K562 (cell line): Measurements from ENCODE around the gene TUB. TPM values are rescaled to one million over a fixed set of nuclear protein-coding genes. Genes with fewer than 3 reads are reported as not detected.

Source experiments
- ATAC-seq: fragments of 200-7000 bp; cut with Tn5 transposase; 3 replicates; pipeline ENCODE4 v1.9.1; 2020; ENCODE audit warnings: moderate library complexity
- BruUV-seq: library from RNA; stranded (reverse); fragments of 400-500 nt; replicated peaks from 2 replicates; lab custom pipeline; 2021; lab: Mats Ljungman, UMichigan
- CTCF ChIA-PET: fragments of 300-600 bp; formaldehyde crosslinking; extraction: SDS; loops from one replicate; lab custom pipeline; 2021; ENCODE audit warnings: low intra/inter-chr PET ratio; lab: Yijun Ruan, JAX
- POLR2A ChIA-PET: fragments of 300-600, 350-650 bp; sonication (Branson Sonifier 250); formaldehyde crosslinking; extraction: SDS; loops from one replicate; lab custom pipeline; 2021; ENCODE audit warnings: antibody characterized with exemption, inconsistent platforms; lab: Yijun Ruan, JAX
- DNase-seq, 4 experiments: peaks; one replicate each; pipeline versions ENCODE4 v3.0.0 to v3.0.0-alpha.2; 2011 to 2018; ENCODE audit warnings: low spot score in 3 of 4, mixed read lengths in 3 of 4; ENCODE audit errors: extremely low read depth in 1 of 4
- FAIRE-seq: peaks from 2 replicates; lab custom pipeline; 2011; peaks lifted over from hg19 to GRCh38; lab: Jason Lieb, UNC
- H2AFZ ChIP-seq: 2 replicates; pipeline ENCODE4 v1.6.0; 2011; ENCODE audit warnings: low read depth, low read length, control low read depth, inconsistent platforms
- H3K27ac ChIP-seq: fragments of 200-600 bp; 3 replicates; pipeline ENCODE4 v1.8.0; 2011; ENCODE audit warnings: low read depth, mild to moderate bottlenecking, control low read depth, inconsistent platforms, low read length, moderate library complexity, mixed read lengths; ENCODE audit errors: extremely low read depth
- H3K27me3 ChIP-seq, 2 experiments: fragments of 300-600 bp in 1 of 2; 2 replicates in 1 of 2; 3 replicates in 1 of 2; pipeline versions ENCODE4 v1.6.0 to v1.8.0; 2011; ENCODE audit warnings: inconsistent platforms in 2 of 2, low read length in 2 of 2, mild to moderate bottlenecking in 1 of 2, mixed read lengths in 1 of 2, moderate library complexity in 1 of 2; ENCODE audit not compliant: control insufficient read depth in 2 of 2, insufficient read depth in 2 of 2
- H3K36me3 ChIP-seq: fragments of 300-600 bp; 3 replicates; pipeline ENCODE4 v1.8.0; 2011; ENCODE audit warnings: mild to moderate bottlenecking, low read length, inconsistent platforms; ENCODE audit not compliant: control insufficient read depth, insufficient read depth
- H3K4me1 ChIP-seq, 2 experiments: fragments of 200-600 bp in 1 of 2; replicated peaks in 1 of 2; 2 replicates in 1 of 2; 3 replicates in 1 of 2; pipeline versions ENCODE4 v1.5.1 to v1.8.0; 2011; ENCODE audit warnings: inconsistent platforms in 2 of 2, low read length in 2 of 2, mild to moderate bottlenecking in 1 of 2, mixed read lengths in 1 of 2, moderate library complexity in 1 of 2; ENCODE audit not compliant: control insufficient read depth in 2 of 2, insufficient read depth in 2 of 2
- H3K4me2 ChIP-seq: 2 replicates; pipeline ENCODE4 v1.6.1; 2011; ENCODE audit warnings: low read length, control low read depth, inconsistent platforms, mixed read lengths; ENCODE audit not compliant: insufficient read depth
- H3K4me3 ChIP-seq: fragments of 200-600 bp; sonication (generic), shearing (Covaris generic); 2 replicates; pipeline ENCODE4 v1.5.1; 2016; ENCODE audit warnings: control low read depth, inconsistent platforms
- H3K79me2 ChIP-seq: fragments of 200-600 bp; 3 replicates; pipeline ENCODE4 v1.8.0; 2011; ENCODE audit warnings: low read length, inconsistent platforms; ENCODE audit not compliant: control insufficient read depth, insufficient read depth
- H3K9ac ChIP-seq, 2 experiments: 2 replicates each; pipeline versions ENCODE4 v1.6.0 to v1.6.1; 2011; ENCODE audit warnings: low read depth in 2 of 2, low read length in 2 of 2, control low read depth in 1 of 2, inconsistent platforms in 1 of 2, mild to moderate bottlenecking in 1 of 2, mixed read lengths in 1 of 2; ENCODE audit not compliant: insufficient read depth in 1 of 2
- H3K9me1 ChIP-seq: one replicate; pipeline ENCODE4 v1.6.0; 2011; ENCODE audit warnings: inconsistent platforms, mild to moderate bottlenecking, low read length, moderate library complexity; ENCODE audit not compliant: control insufficient read depth, insufficient read depth
- H3K9me3 ChIP-seq: replicated peaks from 2 replicates; pipeline ENCODE4 v1.5.1; 2011; ENCODE audit warnings: low read depth, low read length, inconsistent platforms; ENCODE audit not compliant: control insufficient read depth, insufficient read depth
- H4K20me1 ChIP-seq: replicated peaks from 2 replicates; pipeline ENCODE4 v1.6.1; 2011; ENCODE audit warnings: low read length, inconsistent platforms, mixed read lengths; ENCODE audit not compliant: control insufficient read depth, insufficient read depth
- BCLAF1 ChIP-seq, 2 experiments: fragments of 450-650 bp in 1 of 2; IDR thresholded peaks; 2 replicates each; pipeline ENCODE4 v1.6.1; 2011 to 2017; ENCODE audit warnings: low read depth in 2 of 2, antibody characterized with exemption in 1 of 2, borderline replicate concordance in 1 of 2, low read length in 1 of 2, mild to moderate bottlenecking in 1 of 2, mixed read lengths in 1 of 2; ENCODE audit not compliant: control insufficient read depth in 1 of 2
- CREBBP ChIP-seq: IDR thresholded peaks from one replicate; pipeline ENCODE4 v1.6.1; 2012; ENCODE audit warnings: low read depth, mild to moderate bottlenecking, control low read depth, inconsistent platforms, low read length
- FOXJ3 ChIP-seq: sonication (generic); formaldehyde crosslinking; IDR thresholded peaks from 2 replicates; pipeline ENCODE4 v1.4.0; 2020; ENCODE audit warnings: mild to moderate bottlenecking, missing genetic modification reagents
- RBM22 ChIP-seq: fragments of 200-400 bp; formaldehyde crosslinking; IDR thresholded peaks from 2 replicates; pipeline ENCODE4 v1.6.1; 2018; ENCODE audit warnings: low read length, low read depth; ENCODE audit not compliant: poor library complexity, severe bottlenecking
- SNAPC5 ChIP-seq: fragments of 250-450 bp; sonication (Bioruptor Pico); IDR thresholded peaks from 2 replicates; pipeline ENCODE4 v1.8.0; 2021; ENCODE audit warnings: moderate library complexity, mild to moderate bottlenecking, inconsistent platforms
- TFE3 ChIP-seq: fragments of 450-650 bp; formaldehyde crosslinking; IDR thresholded peaks from 2 replicates; pipeline ENCODE4 v1.4.0; 2020; ENCODE audit warnings: mild to moderate bottlenecking, mixed read lengths
- VEZF1 ChIP-seq: fragments of 200-800 bp; sonication (Bioruptor generic); IDR thresholded peaks from 2 replicates; pipeline ENCODE4 v1.6.1; 2017; ENCODE audit warnings: missing genetic modification characterization, missing compliant biosample characterization
- ZFP91 ChIP-seq: sonication (generic); formaldehyde crosslinking; IDR thresholded peaks from 2 replicates; pipeline ENCODE4 v1.8.0; 2022; ENCODE audit warnings: mild to moderate bottlenecking, missing genetic modification reagents
- ZNF197 ChIP-seq: fragments of 200-800 bp; sonication (Bioruptor generic); IDR thresholded peaks from 2 replicates; pipeline ENCODE4 v1.6.1; 2016; ENCODE audit warnings: low read depth, missing genetic modification characterization, missing compliant biosample characterization
- ZNF431 ChIP-seq: sonication (generic); formaldehyde crosslinking; IDR thresholded peaks from 2 replicates; pipeline ENCODE4 v1.8.0; 2022; ENCODE audit warnings: mild to moderate bottlenecking, missing genetic modification reagents
- WGBS: fragments of 100-300 bp; shearing (Covaris generic); methylation state at CpG from one replicate; pipeline ENCODE4 v1.1.6; 2016; ENCODE audit warnings: low coverage, mixed read lengths; ENCODE audit not compliant: insufficient coverage; ENCODE audit errors: missing lambda C conversion rate; 5-methylcytosine and 5-hydroxymethylcytosine counted together
- in situ Hi-C: fragments of 300-500 bp; cut with MboI; formaldehyde crosslinking; loops from 4 replicates; pipeline ENCODE4 v1.15.0; 2018; ENCODE audit warnings: inconsistent platforms, mixed read lengths
- intact Hi-C: fragments of 100-400 bp; cut with micrococcal nuclease; formaldehyde crosslinking; loops from 2 replicates; pipeline ENCODE4 v1.14.2; 2022
- polyA plus RNA-seq, 8 experiments: library from polyadenylated mRNA; depleted of rRNA in 4 of 8; stranded (reverse) in 5 of 8; unstranded in 3 of 8; fragments of >200 nt; fragmentation: Nextera tagmentation in 2 of 8; fragmentation: Illumina TruSeq in 1 of 8; extraction: Ambion mirVana in 2 of 8; extraction: Trizol in 1 of 8; gene quantifications; 2 replicates each; pipeline versions ENCODE4 v1.2.1 to v1.2.3, GENCODE V29; 2011 to 2014; ENCODE audit warnings: inconsistent platforms in 1 of 8, missing spikeins in 1 of 8
- total RNA-seq, 7 experiments: library from RNA; depleted of rRNA in 6 of 7; stranded (reverse); fragments of >200 nt in 6 of 7; fragmentation: Illumina TruSeq in 2 of 7; extraction: Trizol in 2 of 7; gene quantifications; 2 replicates each; pipeline versions ENCODE4 v1.2.1 to v1.2.3, GENCODE V29; 2011 to 2021; ENCODE audit warnings: low replicate concordance in 1 of 7

Gene TUB
- total and polyA plus RNA-seq, 9 of the 15 experiments (the other 6 are each of a cell fraction or from before 2014, with no cell fraction given): not detected

GRCh38 chr11:8067929-8068575, 13.0 kb upstream of the TUB start:
- intact Hi-C loops: no loop called here
- POLR2A ChIA-PET: no interaction called here
- Histone ChIP-seq H4K20me1 (peaks cover 8% of the 10 kb centered on the region), H2AFZ (no peak overlapping the region), H3K79me2 (no peaks in the 10 kb centered on the region), H3K4me2 (no peak overlapping the region), H3K9me3 (no peaks in the 10 kb centered on the region), H3K4me3 (no peak overlapping the region), H3K9me1 (no peaks in the 10 kb centered on the region), H3K27me3 (peaks cover 16 to 66% of the 10 kb centered on the region in 2 experiments), H3K36me3 (no peaks in the 10 kb centered on the region), H3K9ac (no peak overlapping the region), H3K4me1 (peaks cover 8 to 9% of the 10 kb centered on the region in 2 experiments; a peak in 2 of 5 replicates), H3K27ac (no peak overlapping the region)
- WGBS: under 1% methylated on average over 13 of the region's 13 CpGs
- ATAC-seq: peak; percentile 16; the same call in 2 of the 3 replicates
- DNase-seq: no peak
- CTCF ChIA-PET: no interaction called here
- no TSS peak for BruUV-seq
- no peak for FAIRE-seq
- in situ Hi-C loops: no loop called here
- no peak for TF ChIP-seq ZFP91 (CRISPR knock-in tag)
- no peak for TF ChIP-seq BCLAF1 (IDR thresholded peaks at IDR 0.05; ENCODE audit: borderline replicate concordance in 1 of 2, control insufficient read depth in 1 of 2, low read depth in 2 of 2, low read length in 1 of 2)
- no peak for TF ChIP-seq SNAPC5 (CRISPR knock-in tag)
- TF ChIP-seq ZNF431: no peak
- TF ChIP-seq TFE3: no peak
- TF ChIP-seq VEZF1 (CRISPR knock-in tag): no peak
- TF ChIP-seq RBM22: no peak
- no peak for TF ChIP-seq ZNF197 (CRISPR knock-in tag)
- TF ChIP-seq FOXJ3 (CRISPR knock-in tag): no peak
- no peak for TF ChIP-seq CREBBP
